GM19463 (cell line): ENCODE measurements around the gene PTBP1.

Source experiments
- ATAC-seq: cut with Tn5 transposase; IDR thresholded peaks from one replicate; pipeline ENCODE4 v1.9.1; 2021; ENCODE audit warnings: mild to moderate bottlenecking, moderate library complexity; ENCODE audit not compliant: unreplicated experiment

Gene PTBP1

DNA sequence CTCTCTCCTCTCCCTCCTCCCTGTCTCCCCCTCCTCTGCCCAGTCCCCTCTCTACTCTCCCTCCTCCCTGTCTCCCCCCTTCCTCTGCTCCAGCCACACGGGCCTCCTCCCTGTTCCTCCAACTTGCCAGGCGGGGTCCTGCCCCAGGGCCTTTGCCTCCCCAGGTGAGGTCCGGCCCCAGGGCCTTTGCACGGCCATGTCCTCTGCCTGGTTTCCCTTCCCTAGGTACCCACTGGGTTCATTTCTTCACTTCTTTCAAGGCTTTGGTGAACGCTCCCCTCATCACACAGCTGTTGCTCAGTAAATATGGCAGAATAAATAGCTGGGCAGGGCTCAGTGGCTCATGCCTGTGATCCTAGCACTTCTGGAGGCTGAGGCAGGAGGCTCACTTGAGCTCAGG is 25.2 kb upstream of the PTBP1 start:
- ATAC-seq, result no peak

DNA sequence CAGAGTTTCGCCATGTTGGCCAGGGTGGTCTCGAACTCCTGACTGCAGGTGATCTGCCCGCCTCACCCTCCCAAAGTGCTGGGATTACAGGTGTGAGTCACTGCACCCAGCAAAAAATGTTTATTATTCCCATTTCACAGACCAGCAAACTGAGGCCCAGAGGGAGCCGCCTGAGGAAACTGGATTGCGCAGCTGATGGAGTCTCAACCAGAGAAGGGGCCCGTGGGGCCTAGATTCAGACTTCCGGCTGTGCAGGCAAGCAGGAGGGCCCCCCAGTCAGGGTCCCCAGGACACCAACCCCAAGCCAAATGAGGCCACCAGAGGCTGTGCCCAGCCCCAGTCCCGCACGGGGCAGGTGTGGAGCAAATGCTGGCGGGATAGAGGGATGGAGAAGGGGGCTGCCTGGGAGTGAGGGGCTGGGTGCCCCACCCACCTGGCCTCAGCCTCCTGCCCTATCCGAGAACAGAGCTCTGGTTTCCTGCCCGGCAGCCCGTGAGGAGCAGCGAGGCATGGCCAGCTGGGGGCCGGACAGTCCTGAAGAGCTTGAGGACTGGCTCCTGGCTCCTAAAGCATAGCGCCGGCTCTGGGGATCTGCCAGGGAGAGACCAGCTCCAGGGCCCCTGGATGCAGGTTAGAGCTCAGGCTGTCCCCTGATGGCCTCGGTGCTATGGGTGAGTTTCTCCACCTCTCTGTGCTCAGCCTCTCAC is 24.4 kb upstream of the PTBP1 start:
- ATAC-seq, result no peak

DNA sequence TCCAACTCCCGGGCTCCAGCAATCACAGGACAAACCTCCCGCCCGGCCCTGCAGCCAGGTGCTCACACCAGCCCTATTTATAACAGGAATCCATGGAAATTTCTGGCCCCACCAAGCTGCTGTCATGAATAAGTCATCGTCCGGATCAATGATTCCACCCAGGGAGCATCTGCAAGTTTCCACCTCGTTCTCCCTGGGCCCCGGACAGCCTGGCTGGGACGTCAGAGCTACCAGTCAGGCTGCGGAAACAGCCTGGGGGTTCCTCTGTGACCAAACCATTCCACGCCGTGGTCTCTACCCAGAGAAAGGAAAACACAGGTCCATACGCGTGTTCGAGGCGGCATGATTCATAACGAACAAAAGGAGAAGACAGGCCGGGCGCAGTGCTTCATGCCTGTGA is 20.7 kb upstream of the PTBP1 start:
- no peak for ATAC-seq

DNA sequence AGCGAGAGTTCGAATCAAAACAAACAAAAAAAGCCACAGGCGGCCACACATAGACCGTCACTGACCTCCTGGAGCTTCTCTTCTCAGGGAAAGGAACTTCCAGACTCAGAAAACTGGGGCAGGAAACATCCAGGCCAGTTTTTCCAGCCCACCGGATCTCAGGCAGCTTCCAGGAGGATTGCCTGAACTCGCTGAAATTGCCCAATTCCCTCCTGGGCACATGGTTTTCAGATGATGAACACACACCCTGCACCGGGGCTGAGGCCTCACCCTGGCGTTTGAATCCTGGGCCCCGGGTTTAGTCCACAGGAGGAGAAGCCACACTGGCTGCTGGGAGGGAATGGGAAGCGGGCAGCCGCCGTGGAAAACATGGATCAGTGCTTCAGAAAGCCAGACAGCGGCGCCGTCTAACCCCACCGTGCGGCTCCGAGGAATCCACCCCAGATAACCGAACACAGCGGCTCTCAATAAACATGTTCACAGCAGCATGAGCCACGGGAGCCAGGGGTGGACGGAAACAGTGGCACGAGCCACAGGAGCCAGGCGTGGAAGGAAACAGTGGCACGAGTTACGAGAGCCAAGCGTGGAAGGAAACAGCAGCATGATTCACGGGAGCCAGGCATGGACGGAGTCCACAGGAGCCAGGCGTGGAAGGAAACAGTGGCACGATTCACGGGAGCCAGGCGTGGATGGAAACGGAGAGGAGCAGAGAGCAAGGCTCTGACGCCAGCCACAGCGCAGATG is 18.2 kb upstream of the PTBP1 start:
- ATAC-seq, result no peak

DNA sequence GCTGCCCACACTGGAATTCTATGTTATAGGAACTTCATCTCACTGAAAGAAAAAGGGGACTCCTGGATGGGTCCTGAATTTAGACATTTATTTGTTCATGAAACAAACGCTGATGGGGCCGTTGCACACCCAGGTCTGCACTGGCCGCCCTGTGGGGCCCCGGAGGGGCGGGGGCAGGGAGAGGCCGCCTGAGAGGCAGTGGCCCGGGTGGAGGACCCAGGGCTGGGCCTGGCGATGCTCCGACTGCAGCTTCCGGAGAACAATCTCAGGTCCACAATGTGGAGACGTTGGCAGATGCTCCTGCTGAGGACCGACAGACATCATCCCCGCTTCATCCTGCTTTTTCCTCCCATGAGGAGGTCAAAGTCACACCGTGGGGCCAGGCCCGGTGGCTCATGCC is 16.3 kb upstream of the PTBP1 start:
- no peak for ATAC-seq

DNA sequence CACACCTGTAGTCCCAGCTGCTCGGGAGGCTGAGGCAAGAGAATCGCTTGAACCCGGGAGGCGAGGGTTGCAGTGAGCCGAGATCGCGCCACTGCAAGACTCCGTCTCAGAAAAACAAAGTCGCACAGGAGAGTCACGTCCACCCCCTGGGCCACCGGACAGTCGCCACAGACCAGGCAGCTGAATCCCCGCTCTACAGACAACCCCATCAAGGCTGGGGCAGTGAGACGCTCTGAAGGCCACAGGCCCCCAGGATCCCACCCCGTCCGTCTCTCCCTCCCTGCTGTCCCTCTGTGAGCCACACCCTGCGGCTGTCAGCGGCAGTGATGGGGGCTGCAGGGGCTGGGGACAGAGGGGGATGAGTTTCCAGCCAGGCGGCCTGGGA is 15.5 kb upstream of the PTBP1 start:
- no peak for ATAC-seq

DNA sequence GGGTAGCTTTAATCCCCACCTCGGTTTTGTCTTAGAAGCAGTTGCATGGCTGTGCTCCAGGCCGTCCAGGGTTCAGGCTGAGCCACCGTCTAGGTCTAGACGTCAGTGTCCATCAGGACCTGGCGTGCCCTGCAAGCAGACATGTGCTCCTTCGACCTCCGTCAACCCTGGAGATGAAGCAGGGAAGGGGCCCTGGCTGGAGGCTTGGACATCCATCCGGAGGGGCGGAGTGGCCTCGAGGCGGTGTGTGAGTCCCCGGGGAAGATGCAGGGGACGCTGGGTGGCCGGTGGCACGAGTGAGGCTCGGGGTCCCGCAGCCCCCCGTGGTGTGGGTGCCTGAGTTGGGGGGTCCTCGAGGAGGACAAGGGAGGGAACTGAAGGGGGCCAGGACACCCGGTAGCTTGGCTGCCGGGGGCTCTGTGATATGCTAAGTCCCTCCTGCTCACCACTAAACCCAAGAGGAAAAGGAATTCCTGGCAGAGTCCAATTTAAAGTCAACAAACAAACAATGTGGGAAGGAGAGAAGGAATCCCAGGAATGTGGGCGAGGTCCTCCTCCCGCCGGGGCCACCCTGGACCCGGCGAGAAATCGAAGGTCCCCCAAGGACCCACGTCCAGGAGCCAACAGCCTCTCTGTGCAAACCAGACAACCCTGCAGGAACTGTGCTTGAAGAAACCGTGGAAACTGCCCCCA is 14.9 kb upstream of the PTBP1 start:
- ATAC-seq, result no peak

DNA sequence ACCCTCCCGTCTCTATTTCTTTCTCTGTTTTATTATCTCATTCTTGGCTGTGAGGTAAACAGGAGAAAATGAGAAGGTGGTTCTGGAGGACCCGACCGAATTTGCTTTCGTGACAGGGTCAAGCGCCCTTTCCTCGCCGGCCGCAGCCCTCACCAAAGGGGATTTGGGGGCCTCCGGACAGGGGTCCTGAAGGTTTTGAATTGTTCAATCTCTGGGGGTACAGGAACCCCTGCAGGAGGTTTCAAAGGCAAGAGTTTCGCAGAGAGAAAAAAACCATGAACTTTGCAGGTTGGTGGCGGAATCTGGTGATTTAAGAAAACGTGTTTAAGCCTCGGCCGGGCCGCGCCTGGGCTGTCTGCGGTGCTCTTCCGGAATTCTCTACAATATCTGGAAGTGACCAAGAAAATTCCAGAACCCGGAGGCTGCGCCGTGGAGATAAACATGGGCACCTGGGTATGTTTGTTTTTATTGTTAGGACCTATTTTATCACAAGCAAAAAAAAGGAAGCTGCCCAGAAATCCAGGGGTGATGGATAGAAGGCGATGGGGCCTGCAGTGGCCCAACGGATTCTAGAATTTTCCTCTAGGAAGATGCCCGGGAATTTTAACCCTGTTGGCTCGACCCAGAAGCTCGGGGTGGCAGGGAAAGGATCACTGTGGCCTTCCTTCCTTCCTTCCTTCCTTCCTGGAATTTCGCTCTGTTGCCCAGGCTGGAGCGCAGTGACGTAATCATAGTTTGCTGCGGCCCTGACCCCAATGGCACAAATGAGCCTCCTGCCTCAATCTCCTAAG is 14.2 kb upstream of the PTBP1 start:
- no peak for ATAC-seq

DNA sequence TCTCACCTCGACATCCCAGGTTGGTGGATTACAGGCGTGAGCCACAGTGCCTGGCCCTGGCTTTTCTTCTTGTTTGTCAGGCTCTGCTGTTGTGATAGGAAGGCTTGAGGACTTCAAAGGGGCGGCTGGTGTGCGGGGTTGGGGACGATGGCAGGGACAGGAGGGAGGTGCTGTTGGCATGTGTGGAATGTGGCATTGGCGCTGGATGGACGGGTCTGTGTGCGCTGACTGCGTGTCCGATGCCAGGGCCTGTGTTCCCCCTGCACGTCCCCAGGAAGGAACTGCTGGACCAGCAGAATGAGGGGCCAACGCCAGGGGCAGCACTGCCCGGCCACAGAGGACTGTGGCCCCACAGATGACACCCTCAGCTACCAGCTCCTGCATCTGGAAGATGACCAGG is 12.7 kb upstream of the PTBP1 start:
- no peak for ATAC-seq

DNA sequence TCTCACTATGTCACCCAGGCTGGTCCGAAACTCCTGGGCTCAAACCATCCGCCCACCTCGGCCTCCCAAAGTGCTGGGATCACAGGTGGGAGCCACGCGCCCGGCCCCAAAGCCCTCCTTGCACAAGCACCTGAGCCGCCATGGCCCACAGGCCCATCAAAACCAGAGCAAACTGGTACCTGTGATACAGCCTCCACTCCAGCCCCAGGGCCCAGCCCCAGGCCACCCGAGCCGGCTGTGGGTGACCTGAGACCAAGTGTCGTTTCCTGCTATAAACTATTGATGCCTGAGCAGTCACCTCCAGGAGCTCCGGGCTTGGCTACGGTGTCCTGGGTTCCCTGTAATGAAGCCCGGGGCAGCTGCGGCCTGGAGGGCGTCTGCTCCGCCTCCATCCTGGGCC is 9.7 kb upstream of the PTBP1 start:
- no peak for ATAC-seq

DNA sequence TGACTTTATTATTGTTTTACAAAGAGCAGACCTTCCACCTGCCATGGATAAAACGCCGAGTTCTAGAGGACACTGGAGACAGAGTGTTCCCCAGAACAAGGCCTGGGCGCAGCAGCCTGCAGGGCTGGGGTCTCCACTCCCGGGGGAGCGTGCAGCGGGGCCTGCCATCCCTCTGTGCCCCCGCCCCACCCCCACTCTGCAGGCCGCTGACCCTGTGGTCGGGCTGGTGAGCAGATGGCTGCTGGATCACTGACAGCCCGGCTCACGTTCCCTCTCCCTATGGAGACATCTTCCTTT is 8.6 kb upstream of the PTBP1 start:
- no peak for ATAC-seq

DNA sequence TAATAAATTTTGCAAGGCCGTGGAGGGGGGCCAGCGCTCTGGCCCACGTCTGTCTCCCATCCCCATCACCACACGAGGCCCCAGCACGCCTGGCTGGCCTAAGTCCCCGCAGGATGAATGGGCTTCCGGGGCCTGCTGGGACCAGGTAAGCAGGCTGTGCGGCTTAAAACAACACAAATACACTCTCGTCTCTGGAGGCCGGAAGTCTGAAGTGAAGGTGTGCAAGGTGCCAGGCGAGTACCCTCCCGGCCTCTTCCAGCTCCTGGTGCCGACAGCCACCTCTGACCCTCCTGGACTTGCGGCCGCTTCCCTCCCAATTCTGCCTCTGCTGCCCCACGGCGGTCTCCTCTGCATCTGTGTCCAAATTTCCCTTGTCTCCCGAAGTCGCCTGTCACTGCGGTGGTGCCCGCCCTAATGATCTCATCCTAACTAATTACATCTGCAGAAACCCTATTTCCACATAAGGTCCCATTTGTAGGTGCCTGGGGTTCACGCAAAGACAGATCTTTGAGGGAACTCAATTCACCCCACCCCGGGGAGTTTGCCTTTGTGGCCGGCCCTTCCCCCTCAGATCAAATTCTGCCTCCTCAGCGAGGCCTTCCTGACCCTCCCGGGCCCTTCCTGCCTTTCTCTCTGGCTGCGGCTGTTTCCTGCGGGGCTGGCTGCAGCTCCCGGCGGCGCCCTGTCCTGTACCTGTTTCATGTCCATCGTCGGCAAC is 8.1 kb upstream of the PTBP1 start:
- ATAC-seq, result no peak

DNA sequence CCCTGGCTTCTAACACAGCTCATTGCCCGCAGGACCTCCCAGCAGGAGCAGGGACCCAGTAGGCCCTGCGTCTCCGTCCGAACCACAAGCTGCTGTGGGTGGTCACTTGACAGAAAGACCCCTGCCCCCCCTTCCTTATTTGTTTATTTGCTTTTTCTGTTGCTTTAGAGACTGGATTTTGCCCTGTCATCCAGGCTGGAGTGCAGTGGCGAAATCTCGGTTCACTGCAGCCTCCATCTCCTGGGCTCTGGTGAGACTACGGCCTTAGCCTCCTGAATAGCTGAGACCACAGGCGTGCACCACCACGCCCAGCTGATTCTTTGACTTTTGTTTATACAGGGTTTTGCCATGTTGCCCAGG is 7.6 kb upstream of the PTBP1 start:
- no peak for ATAC-seq

DNA sequence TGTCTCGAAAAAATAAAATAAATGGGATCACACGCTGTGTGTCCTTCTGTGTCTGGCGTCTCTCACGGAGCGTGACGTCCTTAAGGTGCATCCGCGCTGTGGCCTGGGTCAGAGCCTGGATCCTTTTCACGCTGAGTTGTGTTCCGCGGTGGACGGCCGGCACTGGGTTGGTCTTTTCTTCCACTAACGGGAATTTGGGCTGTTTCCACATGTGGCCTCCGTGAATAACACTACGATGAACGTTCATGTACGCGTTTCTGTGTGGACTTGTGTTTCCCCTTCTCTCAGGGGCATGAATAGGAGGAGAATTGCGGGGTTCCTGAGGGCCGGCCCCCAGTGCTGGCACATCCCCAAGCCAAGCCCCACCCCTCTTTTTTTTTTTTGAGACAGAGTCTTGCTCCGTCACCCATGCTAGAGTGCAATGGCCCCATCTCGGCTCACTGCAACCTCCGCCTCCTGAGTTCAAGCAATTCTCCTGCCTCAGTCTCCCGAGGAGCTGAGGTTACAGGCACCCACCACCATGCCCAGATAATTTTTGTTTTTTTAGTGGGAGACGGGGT is 6.2 kb upstream of the PTBP1 start:
- no peak for ATAC-seq

DNA sequence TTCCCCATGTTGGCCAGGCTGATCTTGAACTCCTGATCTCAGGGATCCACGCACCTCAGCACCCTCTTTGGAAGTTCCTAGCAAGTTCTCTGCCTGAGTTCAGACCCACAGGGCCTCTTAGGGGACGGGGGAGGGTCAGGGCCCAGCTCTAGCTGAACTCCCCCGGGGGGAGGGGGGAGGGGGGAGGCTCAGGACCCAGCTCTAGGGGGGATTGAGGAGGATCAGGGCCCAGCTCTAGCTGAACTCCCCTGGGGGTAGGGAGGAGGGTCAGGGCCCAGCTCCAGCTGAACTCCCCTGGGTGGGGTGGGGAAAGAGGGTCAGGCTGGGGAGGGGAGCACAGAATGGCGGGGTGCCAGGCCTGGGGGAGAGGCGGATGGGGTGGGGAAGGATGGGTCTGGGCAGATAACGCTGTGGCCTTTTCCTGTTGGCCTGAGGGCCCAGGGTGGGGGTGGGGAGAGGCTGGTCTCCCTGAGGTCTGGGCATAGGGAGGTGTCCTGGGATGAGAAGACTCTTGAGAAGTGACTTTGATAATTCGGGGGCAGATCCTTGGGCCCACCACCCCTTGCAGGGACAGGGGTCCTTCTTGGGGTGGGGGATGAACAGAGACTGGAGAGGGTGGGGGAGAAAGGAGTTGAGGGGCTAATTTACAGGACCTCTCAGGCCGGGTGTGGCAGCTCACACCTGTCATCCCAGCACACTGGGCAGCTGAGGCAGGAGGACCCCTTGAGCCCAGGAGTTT is 5.5 kb upstream of the PTBP1 start:
- ATAC-seq, result no peak

DNA sequence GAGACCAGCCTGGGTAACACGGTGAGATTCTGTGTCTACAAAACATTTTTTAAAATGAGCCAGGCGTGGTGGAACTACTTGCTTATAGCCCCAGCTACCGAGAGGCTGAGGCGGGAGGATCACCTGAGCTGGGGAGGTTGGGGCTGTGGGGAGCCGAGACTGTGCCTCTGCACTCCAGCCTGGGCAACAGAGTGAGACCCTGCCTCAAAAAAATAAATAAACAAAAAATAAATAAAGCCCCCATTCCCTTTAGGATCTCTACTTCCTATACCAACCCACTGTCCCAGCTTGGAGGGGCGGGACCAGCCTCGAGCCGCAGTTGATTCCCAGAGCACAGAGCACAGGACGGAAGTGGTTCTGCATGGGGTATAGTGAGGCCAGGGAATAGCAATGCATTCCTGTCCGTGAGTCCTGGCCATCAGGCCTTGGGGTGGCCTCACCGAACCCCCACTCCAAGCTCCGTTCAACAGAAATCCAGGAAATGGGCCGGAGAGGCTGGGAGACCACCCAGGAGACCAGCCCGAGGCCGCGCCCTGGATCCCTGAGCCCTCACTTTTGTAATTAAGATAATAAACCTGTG is 4.9 kb upstream of the PTBP1 start:
- no peak for ATAC-seq

DNA sequence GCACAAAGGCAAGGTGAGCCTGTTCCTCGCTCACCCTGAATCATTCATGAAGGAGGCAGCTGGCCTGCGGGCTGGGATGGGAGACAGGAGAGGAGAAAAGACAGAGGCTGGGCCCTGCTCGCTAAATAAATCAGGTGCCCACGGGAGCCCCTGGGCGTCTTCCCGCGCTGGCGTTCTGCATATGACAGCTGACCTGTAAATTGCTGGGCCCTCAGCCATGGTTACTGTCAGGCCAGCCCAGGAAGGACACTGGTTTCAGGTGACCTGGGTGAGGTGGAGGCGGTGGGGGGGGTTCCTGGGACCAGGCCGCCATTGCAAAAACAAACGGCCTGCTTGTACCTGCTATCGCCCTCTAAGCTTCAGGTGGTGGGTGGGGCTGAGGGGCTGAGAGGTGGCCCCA is 3.4 kb upstream of the PTBP1 start:
- no peak for ATAC-seq

DNA sequence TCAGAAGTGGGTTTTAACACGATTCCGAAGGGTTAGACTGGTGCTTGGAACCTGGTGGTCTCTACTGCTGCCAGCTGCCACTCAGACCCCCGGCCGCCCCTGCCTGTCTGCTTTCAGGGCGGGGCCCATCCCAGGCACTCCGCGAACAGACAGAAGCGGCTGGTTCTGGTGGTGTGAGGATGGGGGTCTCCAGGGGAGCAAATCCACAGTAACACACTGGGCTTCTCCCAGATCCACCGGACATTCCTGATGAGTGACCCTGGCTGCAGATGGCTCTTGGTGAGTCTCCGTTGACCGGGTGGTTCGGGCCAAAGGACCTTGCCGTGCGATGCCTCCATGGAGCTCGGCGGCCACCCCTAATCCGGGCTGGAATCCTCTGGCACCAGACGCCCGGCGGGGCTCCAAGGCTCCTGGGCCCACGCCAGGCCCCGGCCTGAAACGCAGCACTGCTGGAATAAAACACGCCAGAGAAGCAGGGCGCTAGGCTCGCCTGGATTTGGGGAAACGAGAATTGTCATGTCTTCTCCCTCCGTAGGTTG is 2.1 kb upstream of the PTBP1 start:
- ATAC-seq, result no peak
